GM19372 (cell line): Measurements from ENCODE around the gene FAHD2B.
"Not testable (repeated sequence)": the region's sequence is repeated elsewhere in the genome, so short reads cannot be mapped to it uniquely, and the experiment has no call there.

Experiments used
- ATAC-seq: cut with Tn5 transposase; IDR thresholded peaks from one replicate; pipeline ENCODE4 v1.9.1; 2021; ENCODE audit warnings: mild to moderate bottlenecking, low read depth, moderate library complexity; ENCODE audit not compliant: unreplicated experiment

Gene FAHD2B

GRCh38 chr2:97068722-97069121, 26.0 kb downstream of the FAHD2B start:
- not testable (repeated sequence) for ATAC-seq

DNA sequence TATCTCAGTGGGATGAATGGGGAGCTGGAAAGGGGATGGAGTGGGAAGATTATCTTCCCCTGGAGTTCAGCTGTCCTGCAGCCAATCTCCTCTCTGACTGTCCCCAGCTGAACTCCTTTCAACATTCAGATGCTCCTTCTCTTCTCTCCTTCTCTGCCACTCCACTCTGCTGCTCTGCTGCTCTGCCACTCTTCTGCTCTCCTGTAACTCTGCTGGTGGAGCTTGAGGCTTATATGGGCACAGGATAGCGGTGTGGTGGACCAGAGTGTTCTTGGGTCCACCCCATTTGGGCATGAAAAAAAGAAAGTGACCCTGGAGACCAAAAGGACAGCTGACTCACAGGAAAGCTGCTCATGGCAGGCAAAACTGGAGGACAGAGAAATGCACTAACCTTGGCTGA, 26.6 kb downstream of the FAHD2B start:
- ATAC-seq, result no peak

- no peak for ATAC-seq
Observed at GRCh38 chr2:97067279-97068004, 27.2 kb downstream of the FAHD2B start.

GRCh38 chr2:97066030-97066429, 28.7 kb downstream of the FAHD2B start:
- ATAC-seq, result not testable (repeated sequence)

- not testable (repeated sequence) for ATAC-seq
Observed at GRCh38 chr2:97062020-97062419, 32.7 kb downstream of the FAHD2B start.

- ATAC-seq, result not testable (repeated sequence)
Observed at GRCh38 chr2:97059782-97060181, 34.9 kb downstream of the FAHD2B start.

DNA sequence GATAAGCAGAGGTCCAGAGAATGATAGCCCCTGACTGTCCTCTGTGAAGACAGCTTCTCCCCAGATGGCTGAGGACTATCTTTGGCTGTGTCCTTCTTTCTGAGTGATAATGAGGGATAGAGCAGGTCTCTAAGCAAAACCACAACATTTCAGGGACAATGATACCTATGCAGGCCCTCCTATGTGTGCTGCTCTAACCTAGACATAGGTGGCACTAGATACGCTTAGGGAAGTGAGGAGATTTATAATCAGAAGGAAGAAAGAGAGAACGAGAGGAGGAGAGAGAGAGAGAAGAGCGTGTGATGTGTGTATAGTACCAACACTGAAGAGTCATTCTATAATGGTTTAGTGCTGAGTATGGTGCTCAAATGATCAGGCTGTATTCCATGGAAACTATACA, 38.5 kb downstream of the FAHD2B start:
- ATAC-seq, result not testable (repeated sequence)

DNA sequence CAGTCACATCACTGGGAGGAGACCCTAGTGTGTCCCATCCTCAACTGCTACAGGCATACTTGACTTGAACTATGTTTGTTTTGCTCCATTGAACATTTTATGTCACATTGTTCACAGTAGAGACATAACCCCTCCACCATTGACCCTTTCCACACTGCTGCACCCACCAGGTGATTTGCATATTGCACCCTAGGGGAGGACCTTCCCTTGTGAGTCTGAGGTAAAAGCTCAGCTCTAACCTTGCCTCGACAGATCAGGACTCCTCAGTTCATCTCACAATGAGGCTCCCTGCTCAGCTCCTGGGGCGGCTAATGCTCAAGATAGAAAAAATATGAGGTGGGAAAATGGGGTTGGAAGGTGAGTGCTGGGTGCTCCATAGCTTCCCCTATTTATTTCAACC, 44.6 kb downstream of the FAHD2B start:
- ATAC-seq, result not testable (repeated sequence)

- not testable (repeated sequence) for ATAC-seq
Observed at GRCh38 chr2:97048448-97048847, 46.2 kb downstream of the FAHD2B start.

- ATAC-seq, result not testable (repeated sequence)
Observed at GRCh38 chr2:97046676-97047075, 48.0 kb downstream of the FAHD2B start.

GRCh38 chr2:97045895-97046499, 48.7 kb downstream of the FAHD2B start:
- ATAC-seq, result not testable (repeated sequence)
